WI38 (cell line): ENCODE results near the gene TRIO.

Experiments used
- H3K4me3 ChIP-seq: 2 replicates; pipeline ENCODE4 v1.5.1; 2011; ENCODE audit warnings: low read depth, mild to moderate bottlenecking, control low read depth, low read length
- CTCF ChIP-seq: IDR thresholded peaks from 2 replicates; pipeline ENCODE4 v1.5.1; 2012; ENCODE audit warnings: low read depth, mild to moderate bottlenecking, control low read depth, low read length

Gene TRIO

GRCh38 chr5:14211818-14212803 is 69.0 kb downstream of the TRIO start:
- TF ChIP-seq CTCF: no peak
- H3K4me3 ChIP-seq: no peak overlapping the region

GRCh38 chr5:14212838-14213237 is 69.7 kb downstream of the TRIO start:
- no peak overlapping the region for H3K4me3 ChIP-seq
- no peak for TF ChIP-seq CTCF

GRCh38 chr5:14213253-14213652 is 70.1 kb downstream of the TRIO start:
- TF ChIP-seq CTCF: no peak
- no peak overlapping the region for H3K4me3 ChIP-seq

- TF ChIP-seq CTCF: no peak
- H3K4me3 ChIP-seq: no peak overlapping the region
Observed at GRCh38 chr5:14213813-14214585, 70.9 kb downstream of the TRIO start.

GRCh38 chr5:14215901-14216300 is 72.8 kb downstream of the TRIO start:
- no peak for TF ChIP-seq CTCF
- no peak overlapping the region for H3K4me3 ChIP-seq

GRCh38 chr5:14216372-14216771 is 73.2 kb downstream of the TRIO start:
- no peak for TF ChIP-seq CTCF
- no peak overlapping the region for H3K4me3 ChIP-seq

GRCh38 chr5:14216902-14217301 is 73.8 kb downstream of the TRIO start:
- TF ChIP-seq CTCF: no peak
- no peak overlapping the region for H3K4me3 ChIP-seq
